Measurements from ENCODE around the gene TRIM37.

TRIM37 gene

GRCh38 chr17:59074494-59074893 lies 32.2 kb downstream of the TRIM37 start:
- H3K4me3 ChIP-seq (ENCODE audit: low read depth, low read length) = no peak overlapping the region
- TF ChIP-seq CTCF (IDR thresholded peaks at IDR 0.05; ENCODE audit: low read depth, low read length) = no peak
- in situ Hi-C loops (cut with HindIII; ENCODE audit: low sequenced_read_pairs) = no loop called here
- DNase-seq (ENCODE audit: low read depth, low spot score) = peak; percentile 7

- DNase-seq (ENCODE audit: low read depth, low spot score) = no peak
- no peak for TF ChIP-seq CTCF (IDR thresholded peaks at IDR 0.05; ENCODE audit: low read depth, low read length)
- H3K4me3 ChIP-seq (ENCODE audit: low read depth, low read length) = no peak overlapping the region
- in situ Hi-C loops (cut with HindIII; ENCODE audit: low sequenced_read_pairs) = no loop called here
Observed at GRCh38 chr17:59073972-59074371, 32.7 kb downstream of the TRIM37 start.

- DNase-seq (ENCODE audit: low read depth, low spot score) = no peak
- no peak for TF ChIP-seq CTCF (IDR thresholded peaks at IDR 0.05; ENCODE audit: low read depth, low read length)
- in situ Hi-C loops (cut with HindIII; ENCODE audit: low sequenced_read_pairs) = no loop called here
- no peak overlapping the region for H3K4me3 ChIP-seq (ENCODE audit: low read depth, low read length)
Observed at GRCh38 chr17:59069856-59070255, 36.8 kb downstream of the TRIM37 start.

GRCh38 chr17:59067756-59068155 lies 38.9 kb downstream of the TRIM37 start:
- no peak for TF ChIP-seq CTCF (IDR thresholded peaks at IDR 0.05; ENCODE audit: low read depth, low read length)
- in situ Hi-C loops (cut with HindIII; ENCODE audit: low sequenced_read_pairs) = no loop called here
- DNase-seq (ENCODE audit: low read depth, low spot score) = no peak
- H3K4me3 ChIP-seq (ENCODE audit: low read depth, low read length) = no peak overlapping the region

GRCh38 chr17:59067340-59067739 lies 39.3 kb downstream of the TRIM37 start:
- no peak for TF ChIP-seq CTCF (IDR thresholded peaks at IDR 0.05; ENCODE audit: low read depth, low read length)
- H3K4me3 ChIP-seq (ENCODE audit: low read depth, low read length) = no peak overlapping the region
- no peak for DNase-seq (ENCODE audit: low read depth, low spot score)
- in situ Hi-C loops (cut with HindIII; ENCODE audit: low sequenced_read_pairs) = no loop called here

- no peak for TF ChIP-seq CTCF (IDR thresholded peaks at IDR 0.05; ENCODE audit: low read depth, low read length)
- no peak for DNase-seq (ENCODE audit: low read depth, low spot score)
- in situ Hi-C loops (cut with HindIII; ENCODE audit: low sequenced_read_pairs) = no loop called here
- H3K4me3 ChIP-seq (ENCODE audit: low read depth, low read length) = no peak overlapping the region
Observed at GRCh38 chr17:59062509-59062908, 44.2 kb downstream of the TRIM37 start.

- DNase-seq (ENCODE audit: low read depth, low spot score) = no peak
- TF ChIP-seq CTCF (IDR thresholded peaks at IDR 0.05; ENCODE audit: low read depth, low read length) = no peak
- no peak overlapping the region for H3K4me3 ChIP-seq (ENCODE audit: low read depth, low read length)
- in situ Hi-C loops (cut with HindIII; ENCODE audit: low sequenced_read_pairs) = no loop called here
Observed at GRCh38 chr17:59056857-59057256, 49.8 kb downstream of the TRIM37 start.
